ENCODE measurements around the gene SMIM21.
A peak's percentile ranks its signal among the peaks of the same experiment; 100 is the strongest.

Gene SMIM21

GRCh38 chr18:75422341-75422910, 5.1 kb downstream of the SMIM21 start:
- DNase-seq: no peak
- no peak for ATAC-seq

GRCh38 chr18:75421656-75422055, 5.8 kb downstream of the SMIM21 start:
- ATAC-seq: no peak
- no peak for DNase-seq

GRCh38 chr18:75418293-75419005, 9.1 kb downstream of the SMIM21 start:
- ATAC-seq: no peak
- DNase-seq: no peak

GRCh38 chr18:75410611-75411010, 16.9 kb downstream of the SMIM21 start:
- DNase-seq: no peak
- no peak for ATAC-seq

GRCh38 chr18:75409806-75410205, 17.7 kb downstream of the SMIM21 start:
- DNase-seq (no peak), ATAC-seq (no peak)

GRCh38 chr18:75408554-75409506, 18.7 kb downstream of the SMIM21 start:
- DNase-seq: peak; percentile 47
- ATAC-seq: peak; percentile 96

- no peak for DNase-seq
Measured at GRCh38 chr18:75407468-75408437, 19.8 kb downstream of the SMIM21 start.

GRCh38 chr18:75406491-75407445, 20.7 kb downstream of the SMIM21 start:
- ATAC-seq (no peak), DNase-seq (no peak)

More at GRCh38 chr18:75407468-75408437, 19.8 kb downstream of the SMIM21 start:
- no peak for ATAC-seq

- no peak for DNase-seq
- no peak for ATAC-seq
Measured at GRCh38 chr18:75405351-75405750, 22.2 kb downstream of the SMIM21 start.

- DNase-seq (no peak), ATAC-seq (no peak)
Measured at GRCh38 chr18:75400366-75400765, 27.1 kb downstream of the SMIM21 start.

- ATAC-seq: no peak
- DNase-seq: no peak
Measured at GRCh38 chr18:75395137-75395536, 32.4 kb downstream of the SMIM21 start.

- ATAC-seq (no peak), DNase-seq (no peak)
Measured at GRCh38 chr18:75393721-75394120, 33.8 kb downstream of the SMIM21 start.

GRCh38 chr18:75392226-75392578, 35.3 kb downstream of the SMIM21 start:
- no peak for DNase-seq
- ATAC-seq: no peak

GRCh38 chr18:75391279-75392225, 36.0 kb downstream of the SMIM21 start:
- ATAC-seq (no peak), DNase-seq (no peak)

- no peak for DNase-seq
- ATAC-seq: no peak
Measured at GRCh38 chr18:75390854-75391253, 36.6 kb downstream of the SMIM21 start.

- no peak for ATAC-seq
- DNase-seq: no peak
Measured at GRCh38 chr18:75384144-75384543, 43.4 kb downstream of the SMIM21 start.

GRCh38 chr18:75378376-75379315, 48.9 kb downstream of the SMIM21 start:
- no peak for DNase-seq
- no peak for ATAC-seq

GRCh38 chr18:75377926-75378325, 49.6 kb downstream of the SMIM21 start:
- ATAC-seq (no peak), DNase-seq (no peak)
